GM12878 (cell line): ENCODE data around the gene EMILIN2. TPM values are rescaled to one million over a fixed set of nuclear protein-coding genes. Genes with fewer than 3 reads are reported as not detected.

Experiments
- ATAC-seq: fragments of 200-7000 bp; cut with Tn5 transposase; 3 replicates; pipeline ENCODE4 v1.9.1; 2020; ENCODE audit warnings: mild to moderate bottlenecking, moderate library complexity
- BruUV-seq: library from RNA; stranded (reverse); fragments of 400-500 nt; replicated peaks from 2 replicates; lab custom pipeline; 2021; lab: Mats Ljungman, UMichigan
- CTCF ChIA-PET: fragments of 300-600 bp; sonication (Branson Sonifier 250); formaldehyde crosslinking; extraction: SDS; loops from one replicate; lab custom pipeline; 2021; ENCODE audit warnings: inconsistent platforms; lab: Yijun Ruan, JAX
- POLR2A ChIA-PET: fragments of 350-600 bp; formaldehyde crosslinking; extraction: SDS; loops from one replicate; lab custom pipeline; 2021; ENCODE audit warnings: inconsistent platforms; lab: Charles Lee
- RAD21 ChIA-PET: fragments of 300-600 bp; sonication (Branson Sonifier 250); formaldehyde crosslinking; loops from one replicate; lab custom pipeline; 2023; ENCODE audit warnings: antibody characterized with exemption; ENCODE audit not compliant: unreplicated experiment; lab: Charles Lee
- SMC1A ChIA-PET: fragments of 300-600 bp; sonication (Branson Sonifier 250); formaldehyde crosslinking; loops from one replicate; lab custom pipeline; 2023; ENCODE audit not compliant: unreplicated experiment, uncharacterized antibody; lab: Charles Lee
- DNase-seq: peaks from one replicate; pipeline ENCODE4 v3.0.0-alpha.2; 2011; ENCODE audit warnings: low read depth, low spot score
- FAIRE-seq: peaks from 3 replicates; lab custom pipeline; 2011; peaks lifted over from hg19 to GRCh38; lab: Jason Lieb, UNC
- H2AFZ ChIP-seq: 2 replicates; pipeline ENCODE4 v1.6.0; 2011; ENCODE audit warnings: low read depth, low read length, control low read depth; ENCODE audit not compliant: control insufficient read depth
- H3K27ac ChIP-seq: 2 replicates; pipeline ENCODE4 v1.5.1; 2011; ENCODE audit warnings: control low read depth; ENCODE audit not compliant: control insufficient read depth, insufficient read depth
- H3K27me3 ChIP-seq, 2 experiments: replicated peaks in 1 of 2; 2 replicates each; pipeline versions ENCODE4 v1.6.0 to v1.6.1; 2011; ENCODE audit warnings: low read length in 1 of 2; ENCODE audit not compliant: control insufficient read depth in 2 of 2, insufficient read depth in 2 of 2
- H3K36me3 ChIP-seq, 2 experiments: 2 replicates each; pipeline ENCODE4 v1.5.1; 2011; ENCODE audit warnings: low read length in 1 of 2; ENCODE audit not compliant: control insufficient read depth in 2 of 2, insufficient read depth in 2 of 2
- H3K4me1 ChIP-seq: 2 replicates; pipeline ENCODE4 v1.6.1; 2011; ENCODE audit warnings: mild to moderate bottlenecking, low read length, moderate library complexity, mixed read lengths; ENCODE audit not compliant: control insufficient read depth, insufficient read depth
- H3K4me2 ChIP-seq: 2 replicates; pipeline ENCODE4 v1.6.0; 2011; ENCODE audit warnings: control low read depth; ENCODE audit not compliant: control insufficient read depth, insufficient read depth
- H3K4me3 ChIP-seq: fragments of 200-600 bp; sonication (generic); 2 replicates; pipeline ENCODE4 v1.5.1; 2016
- H3K79me2 ChIP-seq: 2 replicates; pipeline ENCODE4 v1.6.0; 2011; ENCODE audit warnings: low read length; ENCODE audit not compliant: control insufficient read depth, insufficient read depth
- H3K9ac ChIP-seq: 2 replicates; pipeline ENCODE4 v1.8.0; 2011; ENCODE audit warnings: low read length, control low read depth, mixed read lengths; ENCODE audit not compliant: control insufficient read depth, insufficient read depth
- H3K9me3 ChIP-seq: replicated peaks from 3 replicates; pipeline ENCODE4 v1.5.1; 2011; ENCODE audit warnings: mild to moderate bottlenecking, low read length; ENCODE audit not compliant: control insufficient read depth, insufficient read depth
- H4K20me1 ChIP-seq: 2 replicates; pipeline ENCODE4 v1.6.0; 2011; ENCODE audit not compliant: control insufficient read depth, insufficient read depth
- MTA3 ChIP-seq: IDR thresholded peaks from 2 replicates; pipeline ENCODE4 v1.6.1; 2012; ENCODE audit warnings: low read length, inconsistent platforms, borderline replicate concordance
- NRF1 ChIP-seq: conservative IDR thresholded peaks from 2 replicates; pipeline ENCODE4 v1.6.1; 2011; ENCODE audit warnings: mild to moderate bottlenecking, low read depth, low read length, improper control_type of control experiment
- RAD51 ChIP-seq: fragments of 450-650 bp; IDR thresholded peaks from 2 replicates; pipeline ENCODE4 v1.6.1; 2016; ENCODE audit warnings: moderate library complexity, mild to moderate bottlenecking, inconsistent platforms
- RBBP5 ChIP-seq: fragments of 200-600 bp; sonication (generic); conservative IDR thresholded peaks from 2 replicates; pipeline ENCODE4 v1.6.1; 2016
- WGBS: methylation state at CpG from one replicate; pipeline ENCODE4 v1.1.6; 2016; ENCODE audit warnings: low lambda C conversion rate; ENCODE audit not compliant: insufficient replicate concordance, insufficient coverage; ENCODE audit errors: missing lambda C conversion rate; 5-methylcytosine and 5-hydroxymethylcytosine counted together
- in situ Hi-C: fragments of 300-500 bp; cut with MboI; formaldehyde crosslinking; loops from 9 replicates; pipeline ENCODE4 v1.14.3; 2018; ENCODE audit warnings: mixed read lengths
- intact Hi-C: fragments of 100-400 bp; cut with micrococcal nuclease; formaldehyde crosslinking; loops from one replicate; pipeline ENCODE4 v1.14.2; 2022; ENCODE audit not compliant: unreplicated experiment
- polyA plus RNA-seq, 11 experiments: library from polyadenylated mRNA; depleted of rRNA in 4 of 11; unstranded in 6 of 11; stranded (reverse) in 5 of 11; fragments of >200 nt; fragmentation: Nextera tagmentation in 4 of 11; fragmentation: Illumina TruSeq in 1 of 11; extraction: Ambion mirVana in 4 of 11; extraction: Trizol in 1 of 11; gene quantifications; 1 replicate in 1 of 11; 2 replicates in 10 of 11; pipeline versions ENCODE4 v1.2.1 to v1.2.3, GENCODE V29; 2011 to 2016; ENCODE audit warnings: inconsistent platforms in 2 of 11, missing spikeins in 2 of 11, low read depth in 1 of 11
- total RNA-seq, 4 experiments: library from RNA; depleted of rRNA in 3 of 4; stranded (reverse); fragments of >200 nt in 3 of 4; fragmentation: Illumina TruSeq in 1 of 4; extraction: Trizol in 1 of 4; gene quantifications; 2 replicates each; pipeline versions ENCODE4 v1.2.1 to v1.2.3, GENCODE V29; 2013 to 2021
- TF ChIP-seq, protein P1 (sequence below): fragments of 450-650 bp; IDR thresholded peaks from 2 replicates; pipeline ENCODE4 v1.6.1; 2017; ENCODE audit warnings: antibody characterized with exemption, mild to moderate bottlenecking, moderate library complexity
- TF ChIP-seq, protein P2 (sequence below): fragments of 450-650 bp; IDR thresholded peaks from 2 replicates; pipeline ENCODE4 v1.6.1; 2016; ENCODE audit warnings: mild to moderate bottlenecking

The EMILIN2 gene
- total and polyA plus RNA-seq, 10 of the 15 experiments (the other 5 are each of a cell fraction or from before 2014, with no cell fraction given), result 0.58 to 18.4 (median 5.9) TPM

DNA sequence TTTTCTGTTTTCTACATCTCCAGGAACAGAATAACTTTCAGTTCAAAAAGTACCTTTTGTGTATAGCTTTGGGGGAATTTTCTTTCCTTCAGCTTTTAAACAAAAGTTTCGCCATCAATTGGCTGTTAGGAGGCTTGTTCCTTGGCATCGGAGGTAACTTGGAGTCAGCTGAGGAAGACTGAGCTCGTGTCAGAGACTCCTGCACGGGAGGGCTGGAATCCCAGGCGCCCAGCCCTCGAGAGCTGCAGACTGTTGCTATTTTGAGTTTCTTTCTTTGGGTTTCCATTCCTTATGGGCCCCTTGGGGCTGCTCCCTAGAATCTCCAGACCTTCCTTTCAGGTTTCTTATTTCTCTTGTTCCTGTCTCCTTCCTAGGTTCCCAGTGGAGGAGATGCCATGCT lies 8.1 kb downstream of the EMILIN2 start:
- WGBS, result 40% methylated on average over 6 of the region's 6 CpGs
- no peaks in the 10 kb centered on the region for H4K20me1 ChIP-seq
- in situ Hi-C loops, result no loop called here
- DNase-seq, result no peak
- no peak overlapping the region for H3K4me2 ChIP-seq
- H3K27me3 ChIP-seq, result no peaks in the 10 kb centered on the region; a peak in 1 of 4 replicates
- no peak for TF ChIP-seq RAD51
- TF ChIP-seq, protein P1, sequence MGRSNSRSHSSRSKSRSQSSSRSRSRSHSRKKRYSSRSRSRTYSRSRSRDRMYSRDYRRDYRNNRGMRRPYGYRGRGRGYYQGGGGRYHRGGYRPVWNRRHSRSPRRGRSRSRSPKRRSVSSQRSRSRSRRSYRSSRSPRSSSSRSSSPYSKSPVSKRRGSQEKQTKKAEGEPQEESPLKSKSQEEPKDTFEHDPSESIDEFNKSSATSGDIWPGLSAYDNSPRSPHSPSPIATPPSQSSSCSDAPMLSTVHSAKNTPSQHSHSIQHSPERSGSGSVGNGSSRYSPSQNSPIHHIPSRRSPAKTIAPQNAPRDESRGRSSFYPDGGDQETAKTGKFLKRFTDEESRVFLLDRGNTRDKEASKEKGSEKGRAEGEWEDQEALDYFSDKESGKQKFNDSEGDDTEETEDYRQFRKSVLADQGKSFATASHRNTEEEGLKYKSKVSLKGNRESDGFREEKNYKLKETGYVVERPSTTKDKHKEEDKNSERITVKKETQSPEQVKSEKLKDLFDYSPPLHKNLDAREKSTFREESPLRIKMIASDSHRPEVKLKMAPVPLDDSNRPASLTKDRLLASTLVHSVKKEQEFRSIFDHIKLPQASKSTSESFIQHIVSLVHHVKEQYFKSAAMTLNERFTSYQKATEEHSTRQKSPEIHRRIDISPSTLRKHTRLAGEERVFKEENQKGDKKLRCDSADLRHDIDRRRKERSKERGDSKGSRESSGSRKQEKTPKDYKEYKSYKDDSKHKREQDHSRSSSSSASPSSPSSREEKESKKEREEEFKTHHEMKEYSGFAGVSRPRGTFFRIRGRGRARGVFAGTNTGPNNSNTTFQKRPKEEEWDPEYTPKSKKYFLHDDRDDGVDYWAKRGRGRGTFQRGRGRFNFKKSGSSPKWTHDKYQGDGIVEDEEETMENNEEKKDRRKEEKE, result no peak
- TF ChIP-seq, protein P2, sequence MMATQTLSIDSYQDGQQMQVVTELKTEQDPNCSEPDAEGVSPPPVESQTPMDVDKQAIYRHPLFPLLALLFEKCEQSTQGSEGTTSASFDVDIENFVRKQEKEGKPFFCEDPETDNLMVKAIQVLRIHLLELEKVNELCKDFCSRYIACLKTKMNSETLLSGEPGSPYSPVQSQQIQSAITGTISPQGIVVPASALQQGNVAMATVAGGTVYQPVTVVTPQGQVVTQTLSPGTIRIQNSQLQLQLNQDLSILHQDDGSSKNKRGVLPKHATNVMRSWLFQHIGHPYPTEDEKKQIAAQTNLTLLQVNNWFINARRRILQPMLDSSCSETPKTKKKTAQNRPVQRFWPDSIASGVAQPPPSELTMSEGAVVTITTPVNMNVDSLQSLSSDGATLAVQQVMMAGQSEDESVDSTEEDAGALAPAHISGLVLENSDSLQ, result no peak
- TF ChIP-seq MTA3, result no peak
- no peak for TF ChIP-seq NRF1
- TF ChIP-seq RBBP5, result no peak
- H3K9ac ChIP-seq, result no peak overlapping the region
- no peak for FAIRE-seq
- intact Hi-C loops, result no loop called here
- POLR2A ChIA-PET, result no interaction called here
- no peak for ATAC-seq
- no peak overlapping the region for H3K27ac ChIP-seq
- no peak overlapping the region for H3K4me3 ChIP-seq
- H2AFZ ChIP-seq, result no peak overlapping the region
- no peaks in the 10 kb centered on the region for H3K79me2 ChIP-seq
- BruUV-seq, result no TSS peak
- SMC1A ChIA-PET, result no interaction called here
- RAD21 ChIA-PET, result no interaction called here
- CTCF ChIA-PET, result no interaction called here
- H3K4me1 ChIP-seq, result no peaks in the 10 kb centered on the region
- H3K9me3 ChIP-seq, result no peaks in the 10 kb centered on the region
- no peaks in the 10 kb centered on the region for H3K36me3 ChIP-seq
